HG02981 (cell line): ENCODE results near the gene HSP90B1.
A peak's percentile ranks its signal among the peaks of the same experiment; 100 is the strongest.

ENCODE experiments used
- ATAC-seq: cut with Tn5 transposase; IDR thresholded peaks from one replicate; pipeline ENCODE4 v1.9.1; 2021; ENCODE audit warnings: mild to moderate bottlenecking, moderate library complexity; ENCODE audit not compliant: unreplicated experiment

The HSP90B1 gene

GRCh38 chr12:103929046-103929783, 995 bp upstream of the HSP90B1 start:
- peak; percentile 20 for ATAC-seq

GRCh38 chr12:103929784-103930033, 501 bp upstream of the HSP90B1 start:
- ATAC-seq, result no peak

- ATAC-seq, result no peak
Observed at GRCh38 chr12:103930787-103931735, 851 bp downstream of the HSP90B1 start.

- no peak for ATAC-seq
Observed at GRCh38 chr12:103933237-103933636, 3.0 kb downstream of the HSP90B1 start.

- ATAC-seq, result no peak
Observed at GRCh38 chr12:103936679-103937078, 6.5 kb downstream of the HSP90B1 start.

GRCh38 chr12:103944964-103945363, 14.8 kb downstream of the HSP90B1 start:
- ATAC-seq, result no peak

- no peak for ATAC-seq
Observed at GRCh38 chr12:103947871-103948555, 17.8 kb downstream of the HSP90B1 start.

- no peak for ATAC-seq
Observed at GRCh38 chr12:103948746-103949406, 18.7 kb downstream of the HSP90B1 start.

GRCh38 chr12:103952497-103952896, 22.3 kb downstream of the HSP90B1 start:
- no peak for ATAC-seq

GRCh38 chr12:103955811-103956508, 25.8 kb downstream of the HSP90B1 start:
- no peak for ATAC-seq

- ATAC-seq, result no peak
Observed at GRCh38 chr12:103956509-103957027, 26.4 kb downstream of the HSP90B1 start.

GRCh38 chr12:103957865-103958388, 27.7 kb downstream of the HSP90B1 start:
- no peak for ATAC-seq

- ATAC-seq, result no peak
Observed at GRCh38 chr12:103958621-103959020, 28.4 kb downstream of the HSP90B1 start.

GRCh38 chr12:103960616-103961227, 30.5 kb downstream of the HSP90B1 start:
- ATAC-seq, result no peak

- ATAC-seq, result no peak
Observed at GRCh38 chr12:103962493-103962892, 32.3 kb downstream of the HSP90B1 start.

GRCh38 chr12:103964805-103965204, 34.6 kb downstream of the HSP90B1 start:
- no peak for ATAC-seq

- no peak for ATAC-seq
Observed at GRCh38 chr12:103965255-103965589, 35.0 kb downstream of the HSP90B1 start.

GRCh38 chr12:103965590-103966504, 35.6 kb downstream of the HSP90B1 start, which contains the start of gene TDG:
Gene TDG (plus strand): TSS chr12:103965872. CDS start chr12:103966038, 166 bp downstream.
- peak; percentile 93 for ATAC-seq
